OCI-LY7 (cell line): ENCODE data around the gene ITPKA. TPM values are rescaled to one million over a fixed set of nuclear protein-coding genes. Genes with fewer than 3 reads are reported as not detected.
A peak's percentile ranks its signal among the peaks of the same experiment; 100 is the strongest.

Experiments
- Bru-seq: library from RNA; stranded (reverse); fragments of 400-500 nt; gene quantifications from one replicate; lab custom pipeline; 2021; lab: Mats Ljungman, UMichigan
- BruChase-seq, 2 experiments: library from RNA; stranded (reverse); fragments of 400-500 nt; gene quantifications; one replicate each; lab custom pipeline; 2021; lab: Mats Ljungman, UMichigan
- BruUV-seq: library from RNA; stranded (reverse); fragments of 400-500 nt; replicated peaks from 2 replicates; lab custom pipeline; 2021; lab: Mats Ljungman, UMichigan
- CTCF ChIA-PET: fragments of 300-600 bp; sonication (Branson Sonifier 250); formaldehyde crosslinking; loops from one replicate; lab custom pipeline; 2022; ENCODE audit warnings: antibody characterized with exemption; ENCODE audit not compliant: unreplicated experiment; lab: Charles Lee
- POLR2A ChIA-PET: fragments of 300-600 bp; sonication (Branson Sonifier 250); formaldehyde crosslinking; loops from one replicate; lab custom pipeline; 2022; ENCODE audit warnings: antibody characterized with exemption; lab: Charles Lee
- DNase-seq: peaks from one replicate; pipeline ENCODE4 v3.0.0-alpha.2; 2015; ENCODE audit warnings: low spot score
- H2AFZ ChIP-seq: fragments of 200-600 bp; sonication (generic), shearing (Covaris generic); 2 replicates; pipeline ENCODE4 v1.6.1; 2014; ENCODE audit warnings: mild to moderate bottlenecking, antibody characterized with exemption, low read length, moderate library complexity
- H3K27ac ChIP-seq: fragments of 200-600 bp; sonication (generic); 2 replicates; pipeline ENCODE4 v1.5.1; 2014; ENCODE audit warnings: mixed run types, low read depth, mild to moderate bottlenecking, moderate library complexity, low read length, inconsistent platforms; ENCODE audit not compliant: poor library complexity, severe bottlenecking
- H3K36me3 ChIP-seq: fragments of 200-600 bp; sonication (generic); 2 replicates; pipeline ENCODE4 v1.6.1; 2014; ENCODE audit warnings: mild to moderate bottlenecking, antibody characterized with exemption, low read length, moderate library complexity, mixed read lengths; ENCODE audit not compliant: insufficient read depth
- H3K4me1 ChIP-seq: fragments of 200-600 bp; sonication (generic); 2 replicates; pipeline ENCODE4 v1.5.1; 2014; ENCODE audit warnings: mild to moderate bottlenecking, low read length; ENCODE audit not compliant: insufficient read depth, poor library complexity, severe bottlenecking
- H3K4me2 ChIP-seq: fragments of 200-600 bp; sonication (generic); 2 replicates; pipeline ENCODE4 v1.6.1; 2014; ENCODE audit warnings: mild to moderate bottlenecking, low read length
- H3K4me3 ChIP-seq: fragments of 200-600 bp; sonication (generic); 2 replicates; pipeline ENCODE4 v1.5.1; 2014; ENCODE audit warnings: mild to moderate bottlenecking, low read depth, low read length; ENCODE audit not compliant: poor library complexity, severe bottlenecking
- H3K79me2 ChIP-seq: fragments of 200-600 bp; sonication (generic); 2 replicates; pipeline ENCODE4 v1.6.1; 2016; ENCODE audit warnings: low read depth, mild to moderate bottlenecking, low read length, moderate library complexity, mixed read lengths; ENCODE audit not compliant: insufficient read depth
- H3K9me2 ChIP-seq: fragments of 200-600 bp; sonication (generic); 2 replicates; pipeline ENCODE4 v1.6.1; 2016; ENCODE audit warnings: mild to moderate bottlenecking, low read length, mixed read lengths; ENCODE audit not compliant: insufficient read depth
- H3K9me3 ChIP-seq: fragments of 200-600 bp; sonication (generic); 2 replicates; pipeline ENCODE4 v1.6.1; 2014; ENCODE audit warnings: mild to moderate bottlenecking, mixed run types, low read length, mixed read lengths
- H4K20me1 ChIP-seq: fragments of 200-600 bp; sonication (generic); 2 replicates; pipeline ENCODE4 v1.6.1; 2014; ENCODE audit warnings: mild to moderate bottlenecking, antibody characterized with exemption, low read length, moderate library complexity, mixed read lengths; ENCODE audit not compliant: insufficient read depth
- CTCF ChIP-seq: fragments of 200-600 bp; sonication (generic); conservative IDR thresholded peaks from 2 replicates; pipeline ENCODE4 v1.5.1; 2014; ENCODE audit warnings: mild to moderate bottlenecking, antibody characterized with exemption, low read length, moderate library complexity, mixed read lengths
- EZH2phosphoT487 ChIP-seq: fragments of 200-600 bp; sonication (generic); IDR thresholded peaks from 2 replicates; pipeline ENCODE4 v1.6.1; 2018; ENCODE audit warnings: low read depth, borderline replicate concordance, mild to moderate bottlenecking, mixed run types, antibody characterized with exemption, low read length, moderate library complexity, mixed read lengths
- intact Hi-C: fragments of 100-400 bp; cut with micrococcal nuclease; formaldehyde crosslinking; loops from one replicate; pipeline ENCODE4 v1.10.0; 2022; ENCODE audit not compliant: unreplicated experiment
- long read RNA-seq: library from polyadenylated mRNA; stranded (forward); transcript quantifications from one replicate; pipeline ENCODE4 v2.0.0, GENCODE V29; 2022
- total RNA-seq, 2 experiments: library from RNA; depleted of rRNA in 1 of 2; stranded (reverse); fragments of >200 nt in 1 of 2; shearing (Covaris generic) in 1 of 2; gene quantifications; 2 replicates each; pipeline ENCODE4 v1.2.3, GENCODE V29; 2014 to 2022

ITPKA gene
- not detected in 2 replicates for total RNA-seq (2014; rRNA removed; shearing (Covaris generic))
- not detected in 2 replicates for total RNA-seq (2022)
- Bru-seq, nascent RNA: not detected
- BruChase-seq, experiment 1, labeled RNA remaining after a 6-hour chase: not detected
- percentile 13 among the genes with signal in this experiment for BruChase-seq, experiment 2, labeled RNA remaining after a 2-hour chase
- long read RNA-seq: 0 reads

- peak within 1 kb of the TSS; percentile 74 for H2AFZ ChIP-seq
- TF ChIP-seq CTCF (no peak), EZH2phosphoT487 (no peak)
- ChIA-PET CTCF (no interaction called here), POLR2A (no interaction called here)
- no peaks in the 10 kb centered on the region for H3K9me3 ChIP-seq
- H3K27ac ChIP-seq: no peak within 1 kb of the TSS
- H3K4me3 ChIP-seq: peak within 1 kb of the TSS; percentile 68
- peak; percentile 59 for DNase-seq
- H3K9me2 ChIP-seq: no peaks in the 10 kb centered on the region
- H3K4me1 ChIP-seq: peaks cover 22% of the 10 kb centered on the region
- no peaks in the 10 kb centered on the region for H3K36me3 ChIP-seq
- BruUV-seq: no TSS peak
- H3K4me2 ChIP-seq: peak within 1 kb of the TSS; percentile 78
- no peaks in the 10 kb centered on the region for H4K20me1 ChIP-seq
- intact Hi-C loops: no loop called here
- H3K79me2 ChIP-seq: no peaks in the 10 kb centered on the region
Observed at GRCh38 chr15:41493205-41493901, at the start of gene ITPKA. TSS of gene ITPKA (plus strand) at chr15:41493874. CDS start at chr15:41493928, 54 bp downstream.

- H3K9me2 ChIP-seq: no peaks in the 10 kb centered on the region
- H3K27ac ChIP-seq: no peak overlapping the region
- H3K9me3 ChIP-seq: no peaks in the 10 kb centered on the region
- ChIA-PET POLR2A (interaction anchor here (0.7 kb wide), 1 partner anchor 10 kb away, joined by 3 read pairs; no protein-coding TSS in a partner anchor), CTCF (no interaction called here)
- no peak overlapping the region for H3K4me2 ChIP-seq
- no peaks in the 10 kb centered on the region for H3K4me1 ChIP-seq
- TF ChIP-seq CTCF: no peak
- no peak for TF ChIP-seq EZH2phosphoT487
- H3K4me3 ChIP-seq: no peak overlapping the region
- no peak for DNase-seq
- no peaks in the 10 kb centered on the region for H3K79me2 ChIP-seq
- intact Hi-C loops: no loop called here
- no peak overlapping the region for H2AFZ ChIP-seq
- no TSS peak for BruUV-seq
- H3K36me3 ChIP-seq: peaks cover 39% of the 10 kb centered on the region
- no peaks in the 10 kb centered on the region for H4K20me1 ChIP-seq
Observed at GRCh38 chr15:41445399-41445798, 48.3 kb upstream of the ITPKA start.
